ENCODE measurements around the gene KRT6A. TPM values are rescaled to one million over a fixed set of nuclear protein-coding genes. Genes with fewer than 3 reads are reported as not detected.

Gene KRT6A
- total RNA-seq, 1 donor from 2014 or later = not detected

GRCh38 chr12:52524898-52525591 lies 32.0 kb upstream of the KRT6A start:
- DNase-seq (ENCODE audit: low spot score in 2 of 2) = no peak
- FAIRE-seq = no peak

DNA sequence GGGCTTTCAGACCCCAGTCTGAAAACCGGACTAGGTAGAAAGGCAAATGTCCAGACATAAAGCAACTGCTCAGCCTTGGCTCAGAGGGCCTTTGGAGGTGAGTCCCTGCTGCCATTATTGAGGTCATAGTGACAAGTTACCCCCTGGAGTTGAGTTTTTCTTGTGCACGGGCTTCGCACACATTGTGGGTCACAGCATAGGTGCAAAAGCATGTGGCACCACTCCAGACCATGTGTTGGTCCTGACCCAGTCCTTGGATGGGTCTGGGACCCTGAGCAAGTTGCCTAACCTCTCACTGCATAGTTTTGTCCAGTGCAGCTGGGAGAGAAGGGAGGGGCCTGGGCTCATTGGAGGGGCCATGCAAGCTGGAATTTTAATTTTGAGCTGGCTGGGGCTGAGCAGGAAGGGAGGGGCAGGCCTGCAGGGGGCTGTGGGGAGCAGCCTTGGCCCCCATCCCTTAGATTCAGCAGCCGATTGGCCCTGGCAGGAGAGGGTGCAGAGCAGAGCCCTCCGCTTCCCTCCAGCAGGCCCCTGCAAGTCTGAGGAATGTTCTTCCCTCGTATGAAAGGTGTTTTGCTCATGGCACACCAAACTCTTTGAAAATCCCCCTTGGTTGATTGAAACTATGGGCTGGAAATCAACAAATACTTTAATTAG lies 31.3 kb upstream of the KRT6A start:
- DNase-seq (ENCODE audit: low spot score in 2 of 2) (no peak), FAIRE-seq (no peak)

- DNase-seq (ENCODE audit: low spot score in 2 of 2) (no peak), FAIRE-seq (no peak)
Observed at GRCh38 chr12:52523824-52524223, 30.8 kb upstream of the KRT6A start.

- DNase-seq (ENCODE audit: low spot score in 2 of 2) = no peak
- no peak for FAIRE-seq
Observed at GRCh38 chr12:52522346-52523011, 29.4 kb upstream of the KRT6A start.

DNA sequence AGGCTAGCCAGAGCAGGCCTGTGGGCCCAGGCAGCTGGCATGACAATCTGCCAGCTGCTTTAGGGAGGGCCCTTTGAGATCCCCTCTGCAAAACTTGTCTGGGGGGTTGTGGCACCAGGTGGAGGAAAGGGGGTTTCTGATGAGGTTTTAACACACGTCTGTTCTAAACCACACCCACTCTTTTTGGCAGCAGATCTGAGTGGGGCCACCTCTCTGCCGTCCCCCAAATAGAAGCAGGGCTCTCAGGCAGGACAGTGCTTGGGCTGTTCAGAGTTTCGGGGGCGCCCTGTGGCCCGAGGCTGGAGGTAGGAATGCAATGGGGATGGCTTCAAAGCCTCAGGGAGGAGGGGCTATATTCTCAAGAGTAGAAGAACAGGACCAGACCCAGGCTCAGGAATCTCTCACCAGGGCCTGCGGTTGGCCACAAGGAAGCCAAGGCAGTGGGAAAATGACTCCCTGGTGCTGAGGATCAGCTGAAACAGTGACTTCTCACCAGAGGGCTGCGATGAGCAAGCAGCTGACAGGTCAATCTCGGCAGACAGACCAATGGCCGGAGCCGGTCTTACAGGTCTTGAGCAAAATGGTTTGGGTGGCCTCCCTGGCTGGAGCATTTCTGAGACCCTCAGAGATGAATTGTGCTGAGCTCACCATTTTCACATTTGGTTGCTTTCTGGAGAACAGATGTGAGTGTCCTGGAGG lies 28.7 kb upstream of the KRT6A start:
- FAIRE-seq (no peak), DNase-seq (ENCODE audit: low spot score in 2 of 2) (no peak)

DNA sequence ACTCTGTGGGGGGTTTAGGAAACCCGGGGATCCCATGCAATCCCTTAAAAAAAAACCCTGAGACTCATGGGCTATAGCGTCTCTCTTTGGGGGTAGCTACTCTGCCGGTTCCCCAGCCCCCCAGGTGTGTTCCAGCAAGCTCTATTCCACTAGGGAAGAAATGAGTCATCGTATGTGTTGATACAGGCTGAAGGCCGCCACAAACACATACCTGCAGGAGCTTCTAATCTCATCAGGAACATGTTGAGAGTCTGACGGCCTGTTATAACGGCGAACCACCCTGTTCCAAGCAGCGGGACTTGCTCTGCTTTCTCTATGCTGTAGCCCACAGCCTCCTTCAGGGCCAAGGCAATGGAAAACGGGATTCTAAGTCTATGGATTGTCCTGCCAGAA lies 28.1 kb upstream of the KRT6A start:
- DNase-seq (ENCODE audit: low spot score in 2 of 2) (no peak), FAIRE-seq (no peak)

- no peak for FAIRE-seq
- DNase-seq (ENCODE audit: low spot score in 2 of 2) = no peak
Observed at GRCh38 chr12:52519826-52520662, 27.0 kb upstream of the KRT6A start, which contains the start of gene KRT5. KRT5 (minus strand) TSS chr12:52520394; CDS start chr12:52520296, 98 bp downstream.

- DNase-seq (ENCODE audit: low spot score in 2 of 2) (no peak), FAIRE-seq (no peak)
Observed at GRCh38 chr12:52519387-52519703, 26.3 kb upstream of the KRT6A start.

GRCh38 chr12:52518574-52519386 lies 25.7 kb upstream of the KRT6A start:
- FAIRE-seq (no peak), DNase-seq (ENCODE audit: low spot score in 2 of 2) (no peak)

- FAIRE-seq (no peak), DNase-seq (ENCODE audit: low spot score in 2 of 2) (no peak)
Observed at GRCh38 chr12:52517888-52518287, 24.8 kb upstream of the KRT6A start.

GRCh38 chr12:52517005-52517835 lies 24.2 kb upstream of the KRT6A start:
- no peak for FAIRE-seq

DNA sequence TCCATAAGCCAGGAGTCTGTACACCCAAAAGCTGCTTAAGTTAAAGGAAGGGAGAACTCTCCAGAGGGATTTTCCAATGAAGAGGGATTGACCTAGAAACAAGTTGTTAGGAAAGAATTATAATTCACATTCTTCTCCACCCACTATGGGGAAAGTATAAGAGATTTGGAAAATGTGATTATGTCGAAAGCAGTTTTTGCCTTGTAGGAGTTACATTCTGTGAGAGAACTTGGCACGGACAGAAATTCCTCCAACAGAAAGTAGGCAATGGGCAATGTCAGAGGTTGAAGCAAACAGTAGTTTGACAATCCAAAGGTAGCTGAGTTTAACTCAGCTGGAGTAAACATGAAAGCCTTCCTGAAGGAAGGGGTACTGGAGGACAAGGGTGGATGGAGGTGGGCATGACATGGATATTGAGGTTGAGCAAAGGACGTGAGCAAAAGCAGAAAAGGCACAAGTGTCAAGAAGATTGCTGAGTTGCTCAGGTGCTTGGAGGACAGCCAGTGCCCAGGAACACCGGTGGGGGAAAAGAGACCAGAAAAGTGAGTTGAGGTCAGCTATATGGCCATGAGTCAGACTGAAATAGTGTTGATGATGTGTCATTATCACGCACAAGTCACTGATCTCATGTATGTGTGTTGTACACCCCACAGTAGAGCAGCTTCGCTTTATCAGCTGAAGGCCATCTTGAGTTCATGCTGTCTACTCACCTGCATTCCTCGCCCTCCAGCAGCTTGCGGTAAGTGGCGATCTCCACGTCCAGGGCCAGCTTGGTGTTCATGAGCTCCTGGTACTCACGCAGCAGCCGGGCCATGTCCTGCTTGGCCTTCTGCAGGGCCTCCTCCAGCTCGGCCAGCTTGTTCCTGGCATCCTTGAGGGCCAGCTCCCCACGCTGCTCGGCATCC lies 23.1 kb upstream of the KRT6A start:
- DNase-seq (ENCODE audit: low spot score in 2 of 2) (no peak), FAIRE-seq (no peak)

More at GRCh38 chr12:52517005-52517835, 24.2 kb upstream of the KRT6A start:
- no peak for DNase-seq (ENCODE audit: low spot score in 2 of 2)

GRCh38 chr12:52515319-52515646 lies 22.2 kb upstream of the KRT6A start:
- FAIRE-seq (no peak), DNase-seq (ENCODE audit: low spot score in 2 of 2) (no peak)

GRCh38 chr12:52514471-52515318 lies 21.6 kb upstream of the KRT6A start:
- FAIRE-seq = no peak

GRCh38 chr12:52513736-52514135 lies 20.7 kb upstream of the KRT6A start:
- DNase-seq (ENCODE audit: low spot score in 2 of 2) = no peak
- FAIRE-seq = no peak

More at GRCh38 chr12:52514471-52515318, 21.6 kb upstream of the KRT6A start:
- no peak for DNase-seq (ENCODE audit: low spot score in 2 of 2)

DNA sequence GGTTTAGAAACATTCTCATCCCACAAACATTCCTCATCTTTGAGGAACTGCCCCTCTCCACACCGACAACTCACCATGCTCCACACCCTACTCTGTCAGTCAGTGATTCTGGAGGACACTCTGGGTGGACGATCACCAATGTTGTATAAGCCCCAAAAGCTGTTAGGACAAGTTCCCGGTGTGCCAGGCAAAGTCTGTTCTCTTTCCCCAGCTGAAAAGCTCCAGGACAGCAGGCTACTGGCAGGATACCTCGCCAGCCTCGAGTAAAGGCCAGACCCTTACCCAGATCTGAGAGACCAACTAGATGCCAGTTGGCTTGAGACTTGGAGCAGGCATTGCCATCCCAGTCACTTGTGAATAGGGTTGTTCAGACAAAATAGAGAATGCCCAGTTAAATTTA lies 15.2 kb upstream of the KRT6A start:
- DNase-seq (ENCODE audit: low spot score in 2 of 2) (no peak), FAIRE-seq (no peak)
